GM12865 (cell line): ENCODE data around the gene RUNX1.

Source experiments
- DNase-seq: peaks from one replicate; pipeline ENCODE4 v3.0.0; 2010; ENCODE audit warnings: low read depth
- H3K4me3 ChIP-seq: 2 replicates; pipeline ENCODE4 v1.5.1; 2011; ENCODE audit warnings: mild to moderate bottlenecking, low read depth, low read length, control low read depth
- CTCF ChIP-seq: IDR thresholded peaks from 2 replicates; pipeline ENCODE4 v1.5.1; 2011; ENCODE audit warnings: low read length, control low read depth, low read depth, inconsistent platforms; ENCODE audit not compliant: insufficient read depth; ENCODE audit errors: missing control alignments

Gene RUNX1

GRCh38 chr21:34830386-34831170 lies 218.5 kb downstream of the RUNX1 start:
- no peak for DNase-seq
- H3K4me3 ChIP-seq, result no peak overlapping the region
- no peak for TF ChIP-seq CTCF

GRCh38 chr21:34827445-34828235 lies 221.5 kb downstream of the RUNX1 start:
- TF ChIP-seq CTCF, result no peak
- no peak overlapping the region for H3K4me3 ChIP-seq
- no peak for DNase-seq

- no peak overlapping the region for H3K4me3 ChIP-seq
- DNase-seq, result no peak
- TF ChIP-seq CTCF, result no peak
These were observed 222.3 kb downstream of the RUNX1 start for GRCh38 chr21:34826836-34827235.

DNA sequence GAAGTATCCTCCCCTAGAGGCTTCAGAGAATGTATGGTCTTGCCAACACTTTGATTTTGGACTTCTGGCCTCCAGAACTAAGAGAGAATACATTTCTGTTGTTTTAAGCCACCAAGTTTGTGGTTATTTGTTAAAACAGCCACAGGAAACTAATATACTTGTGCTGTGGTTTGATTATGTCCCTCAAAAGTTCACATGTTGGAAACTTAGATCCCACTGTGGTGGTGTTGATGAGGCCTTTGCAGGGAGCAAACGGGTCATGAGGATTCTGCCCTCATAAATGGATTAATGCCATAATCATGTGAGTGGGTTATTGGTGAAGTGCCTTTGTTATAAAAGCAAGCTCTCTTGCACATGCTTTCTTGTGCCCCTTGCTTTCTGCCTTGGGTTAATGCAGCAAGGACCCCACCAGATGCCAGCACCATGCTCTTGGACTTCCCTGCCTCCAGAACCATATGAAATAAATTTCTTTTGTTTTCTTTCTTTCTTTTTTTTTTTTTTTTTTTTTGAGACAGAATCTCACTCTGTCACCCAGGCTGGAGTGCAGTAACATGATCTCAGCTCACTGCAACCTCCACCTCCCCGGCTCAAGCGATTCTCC lies 223.1 kb downstream of the RUNX1 start:
- no peak overlapping the region for H3K4me3 ChIP-seq
- no peak for TF ChIP-seq CTCF
- DNase-seq, result no peak

DNA sequence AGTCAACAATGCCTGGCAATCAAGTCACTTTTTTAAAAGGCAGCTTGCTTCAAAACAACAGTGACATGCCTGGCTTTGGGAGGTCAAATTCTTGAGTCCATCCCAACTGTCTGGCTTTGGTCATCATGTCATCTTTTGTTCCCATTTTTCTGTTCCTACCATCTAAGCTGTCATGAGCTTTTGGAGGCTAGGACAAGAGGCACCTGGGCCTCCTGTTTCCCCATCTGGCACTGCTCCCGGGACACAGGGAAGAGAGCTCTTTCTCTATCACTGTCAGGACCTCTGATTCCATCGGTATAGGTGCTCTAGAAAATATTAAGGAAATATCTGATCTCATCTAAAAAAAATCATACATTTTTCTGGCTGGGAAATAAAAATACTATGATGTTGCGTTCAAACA lies 224.0 kb downstream of the RUNX1 start:
- TF ChIP-seq CTCF, result no peak
- no peak for DNase-seq

GRCh38 chr21:34824314-34824713 lies 224.8 kb downstream of the RUNX1 start:
- no peak for DNase-seq
- TF ChIP-seq CTCF, result no peak
- no peak overlapping the region for H3K4me3 ChIP-seq

More for the DNA sequence above, 224.0 kb downstream of the RUNX1 start:
- no peak overlapping the region for H3K4me3 ChIP-seq
